ENCODE data around the gene CCT7.
"Not testable (repeated sequence)": the region's sequence is repeated elsewhere in the genome, so short reads cannot be mapped to it uniquely, and the experiment has no call there.

CCT7 gene

DNA sequence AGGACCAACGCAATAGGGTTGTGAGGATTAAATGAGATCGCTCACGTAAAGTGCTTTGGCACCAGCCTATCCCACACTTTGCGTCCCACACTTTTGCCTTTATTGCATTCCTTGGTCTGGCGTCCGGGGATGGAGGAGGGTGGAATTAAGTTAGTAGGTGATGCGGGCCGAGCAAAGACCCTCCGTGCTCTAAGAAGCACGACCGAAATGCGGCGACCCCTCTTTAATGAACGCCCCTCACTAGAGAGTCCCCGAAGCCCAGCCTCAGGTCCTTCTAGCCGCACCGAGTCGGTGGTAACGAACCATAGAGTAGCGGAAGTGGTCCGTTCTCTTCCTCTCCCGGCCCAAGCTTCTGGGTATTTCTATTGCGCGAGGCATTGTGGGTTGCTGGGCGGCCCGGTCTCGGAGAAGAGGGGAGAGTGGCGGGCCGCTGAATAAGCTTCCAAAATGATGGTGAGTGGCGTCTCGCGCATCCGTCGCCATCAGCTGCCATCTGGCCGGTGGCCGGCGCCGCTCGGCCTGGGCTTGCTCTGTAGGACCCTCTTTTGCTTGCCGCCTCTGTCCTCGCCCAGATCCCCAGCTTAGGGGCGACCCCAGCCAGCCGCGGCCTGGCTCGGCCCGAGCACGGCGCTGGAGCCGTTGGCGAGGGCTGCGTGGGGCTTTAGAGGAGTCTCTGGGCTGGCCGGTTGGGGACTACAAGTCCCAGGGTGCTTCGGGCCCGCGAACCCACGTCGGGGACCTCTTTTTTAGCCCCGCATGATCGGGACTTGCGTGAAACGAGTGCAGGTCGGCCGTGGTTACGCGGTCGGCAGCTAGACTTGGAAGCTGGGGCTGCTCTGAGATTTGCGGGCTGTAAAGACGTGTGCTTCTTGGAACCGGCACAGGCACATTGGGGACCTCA lies at the start of gene CCT7:
Gene CCT7, plus strand, starts transcription at position 377 of the 901 bp plus-strand sequence. Its CDS starts 71 bp downstream, at position 448.
- Mint-ChIP-seq H3K27me3 (no peaks in the 10 kb centered on the region), H3K9me3 (ENCODE audit: low read depth) (no peaks in the 10 kb centered on the region), H3K4me3 (peak within 1 kb of the TSS; percentile 100), H3K4me1 (ENCODE audit: low read depth) (peaks cover 39% of the 10 kb centered on the region), H3K27ac (peak within 1 kb of the TSS; percentile 97), H3K36me3 (peaks cover 11% of the 10 kb centered on the region)

DNA sequence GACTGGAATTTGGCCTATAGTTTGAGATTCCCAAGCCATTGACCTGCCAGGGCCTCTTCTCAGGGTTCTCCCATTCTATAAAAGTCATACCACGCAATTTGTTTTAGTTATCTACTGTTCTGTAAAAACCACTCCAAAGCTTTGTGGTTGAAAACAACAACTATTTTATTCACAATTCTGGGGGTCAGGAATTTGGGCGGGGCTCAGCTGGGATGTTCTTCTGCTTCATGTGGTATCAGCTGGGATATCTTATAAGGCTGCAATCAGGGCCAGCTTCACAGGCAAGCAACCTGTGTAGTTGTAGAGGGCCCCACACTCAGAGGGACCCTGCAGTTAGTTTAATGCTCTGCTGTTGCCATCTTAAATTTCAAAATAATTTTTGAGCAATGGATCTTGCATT lies 48.1 kb upstream of the CCT7 start:
- Mint-ChIP-seq H3K4me1 (ENCODE audit: low read depth) (no peaks in the 10 kb centered on the region), H3K4me3 (no peak overlapping the region), H3K27me3 (peaks cover 7% of the 10 kb centered on the region), H3K27ac (no peak overlapping the region), H3K9me3 (ENCODE audit: low read depth) (peaks cover 3% of the 10 kb centered on the region), H3K36me3 (peaks cover 6% of the 10 kb centered on the region)

DNA sequence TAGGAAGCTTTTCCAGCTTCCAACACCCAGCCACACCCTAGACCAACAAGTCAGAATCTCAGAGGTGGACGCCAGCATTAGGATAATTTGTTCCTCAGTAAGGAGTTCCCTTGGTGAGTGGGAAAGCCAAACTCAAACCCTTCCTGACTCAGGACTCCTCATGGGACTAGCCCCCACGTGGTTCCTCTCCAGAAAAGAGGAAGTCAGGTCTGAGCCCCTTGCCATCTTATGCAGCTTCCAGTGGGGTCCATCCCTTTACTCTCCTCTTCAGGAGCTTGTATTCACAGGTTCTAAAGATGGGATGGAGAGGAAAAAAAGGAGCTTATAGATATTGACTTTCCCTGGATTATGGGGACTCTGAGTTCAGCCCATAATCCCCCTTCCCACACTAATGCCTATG lies 46.6 kb upstream of the CCT7 start:
- Mint-ChIP-seq H3K4me1 (ENCODE audit: low read depth) (no peaks in the 10 kb centered on the region), H3K36me3 (peaks cover 6% of the 10 kb centered on the region), H3K27me3 (peaks cover 4% of the 10 kb centered on the region), H3K27ac (no peak overlapping the region), H3K4me3 (no peak overlapping the region), H3K9me3 (ENCODE audit: low read depth) (peaks cover 3% of the 10 kb centered on the region)

DNA sequence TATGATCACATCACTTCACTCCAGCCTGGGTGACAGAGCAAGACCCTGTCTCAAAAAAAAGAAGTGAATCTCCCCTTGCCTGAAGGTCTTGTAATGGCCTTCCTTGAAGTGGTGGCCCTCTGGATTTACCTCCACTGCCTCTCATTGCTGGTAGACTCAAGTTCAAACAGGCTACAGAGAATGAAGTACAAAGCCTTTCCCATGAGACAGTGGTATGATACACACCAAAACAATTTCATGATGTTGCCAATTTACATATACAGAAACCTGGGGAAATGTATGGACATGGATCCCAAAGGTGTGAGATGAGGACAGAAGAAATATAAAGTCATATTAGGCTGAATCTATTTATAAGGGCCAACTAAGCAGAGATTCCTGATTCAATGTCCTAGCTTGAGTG lies 36.5 kb upstream of the CCT7 start:
- Mint-ChIP-seq H3K9me3 (ENCODE audit: low read depth) (no peaks in the 10 kb centered on the region), H3K27ac (no peak overlapping the region), H3K27me3 (peaks cover 17% of the 10 kb centered on the region), H3K4me1 (ENCODE audit: low read depth) (peaks cover 3% of the 10 kb centered on the region), H3K36me3 (no peaks in the 10 kb centered on the region), H3K4me3 (no peak overlapping the region)

DNA sequence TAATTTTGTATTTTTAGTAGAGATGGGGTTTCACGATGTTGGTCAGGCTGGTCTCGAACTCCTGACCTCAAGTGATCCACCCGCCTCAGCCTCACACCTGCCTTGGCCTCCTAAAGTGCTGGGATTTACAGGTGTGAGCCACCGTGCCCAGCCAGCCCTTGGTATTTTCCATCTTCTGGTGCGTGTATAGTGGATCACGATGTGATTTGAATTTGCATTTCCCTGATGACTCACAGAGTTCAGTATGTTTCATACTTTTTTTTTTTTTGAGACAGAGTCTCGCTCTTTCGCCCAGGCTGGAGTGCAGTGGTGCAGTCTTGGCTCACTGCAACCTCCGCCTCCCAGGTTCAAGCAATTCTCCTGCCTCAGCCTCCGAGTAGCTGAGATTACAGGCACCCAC lies 33.8 kb upstream of the CCT7 start:
- peaks cover 23% of the 10 kb centered on the region for H3K27me3 Mint-ChIP-seq
- H3K27ac Mint-ChIP-seq; H3K36me3 Mint-ChIP-seq; H3K4me1 Mint-ChIP-seq (ENCODE audit: low read depth); H3K9me3 Mint-ChIP-seq (ENCODE audit: low read depth); H3K4me3 Mint-ChIP-seq: not testable (repeated sequence)

DNA sequence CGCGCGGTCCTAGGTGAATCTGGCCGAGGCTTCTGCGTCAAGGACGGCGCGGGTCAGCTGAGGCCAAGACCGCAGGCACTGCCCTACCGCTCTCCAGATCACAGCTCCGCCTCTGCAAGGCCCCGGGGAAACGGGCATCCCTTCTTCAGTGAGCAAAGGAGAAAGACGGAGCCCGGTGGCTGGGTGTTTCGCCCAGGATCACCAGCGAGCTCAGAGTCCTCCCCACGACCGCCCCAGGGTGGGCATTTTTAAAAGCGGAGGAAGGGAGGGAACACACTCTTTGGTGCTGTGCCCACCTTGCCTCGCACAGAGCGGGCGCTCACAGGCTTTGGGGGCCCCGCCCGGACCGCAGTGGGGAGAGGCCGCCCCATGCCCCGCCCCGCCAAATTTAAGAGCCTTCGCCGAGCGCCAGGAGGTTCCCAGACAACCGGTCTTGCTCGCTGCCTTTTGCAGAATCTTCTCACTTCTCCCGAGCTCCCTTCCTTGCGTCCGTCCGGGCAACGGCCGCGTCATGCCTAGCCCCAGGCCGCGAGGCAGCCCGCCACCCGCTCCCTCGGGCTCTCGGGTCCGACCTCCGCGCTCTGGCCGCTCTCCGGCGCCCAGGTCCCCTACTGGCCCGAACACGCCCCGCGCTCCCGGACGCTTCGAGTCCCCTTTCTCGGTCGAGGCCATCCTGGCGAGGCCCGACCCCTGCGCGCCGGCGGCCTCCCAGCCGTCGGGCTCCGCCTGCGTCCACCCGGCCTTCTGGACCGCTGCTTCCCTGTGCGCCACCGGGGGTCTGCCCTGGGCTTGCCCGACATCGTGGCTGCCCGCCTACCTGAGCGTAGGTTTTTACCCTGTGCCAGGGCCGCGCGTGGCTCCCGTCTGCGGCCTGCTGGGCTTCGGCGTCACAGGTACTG lies 31.7 kb upstream of the CCT7 start, which contains the start of gene NOTO:
Gene NOTO, plus strand, starts transcription at position 419 of the 899 bp plus-strand sequence. Its CDS starts 93 bp downstream, at position 512.
- Mint-ChIP-seq H3K4me1 (ENCODE audit: low read depth) (peaks cover 3% of the 10 kb centered on the region), H3K27ac (no peak within 1 kb of the TSS), H3K27me3 (peaks cover 23% of the 10 kb centered on the region), H3K36me3 (no peaks in the 10 kb centered on the region), H3K9me3 (ENCODE audit: low read depth) (no peaks in the 10 kb centered on the region), H3K4me3 (peak within 1 kb of the TSS; percentile 76)

DNA sequence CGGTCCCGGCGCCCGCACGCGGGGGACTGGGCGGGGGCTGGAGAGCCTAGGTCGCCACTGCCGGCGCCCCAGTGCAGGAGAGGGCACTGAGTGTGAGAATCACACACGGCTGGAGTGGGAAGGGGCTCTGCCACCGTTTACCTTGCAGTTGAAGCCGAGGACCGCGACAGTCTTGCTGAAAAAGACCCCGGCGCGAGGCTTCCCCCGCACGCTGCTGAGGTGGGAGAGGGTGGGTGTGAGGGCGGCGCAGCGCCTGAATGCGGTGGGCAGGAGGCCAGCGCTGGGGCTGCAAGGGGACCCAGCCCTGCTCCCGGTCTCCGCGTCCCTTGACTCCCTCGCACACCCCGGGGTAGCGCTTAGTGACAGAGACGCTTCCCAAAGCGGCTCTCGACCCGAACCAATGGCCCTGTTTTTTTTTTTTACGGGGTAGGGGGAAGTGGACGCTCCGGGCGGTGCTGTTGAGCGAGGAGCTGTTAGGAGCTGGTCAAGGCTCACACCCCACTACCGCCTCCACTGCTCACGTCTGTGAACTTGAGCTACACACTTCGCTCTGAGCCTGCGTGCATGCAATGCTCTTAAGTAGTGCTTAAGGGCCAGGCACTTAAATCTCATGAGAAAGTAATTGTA lies 30.9 kb upstream of the CCT7 start:
- H3K36me3 Mint-ChIP-seq, result no peaks in the 10 kb centered on the region
- no peak overlapping the region for H3K27ac Mint-ChIP-seq
- peaks cover 3% of the 10 kb centered on the region for H3K4me1 Mint-ChIP-seq (ENCODE audit: low read depth)
- H3K9me3 Mint-ChIP-seq (ENCODE audit: low read depth), result no peaks in the 10 kb centered on the region
- H3K27me3 Mint-ChIP-seq, result peaks cover 20% of the 10 kb centered on the region
- H3K4me3 Mint-ChIP-seq, result peak overlapping the region; percentile 32

DNA sequence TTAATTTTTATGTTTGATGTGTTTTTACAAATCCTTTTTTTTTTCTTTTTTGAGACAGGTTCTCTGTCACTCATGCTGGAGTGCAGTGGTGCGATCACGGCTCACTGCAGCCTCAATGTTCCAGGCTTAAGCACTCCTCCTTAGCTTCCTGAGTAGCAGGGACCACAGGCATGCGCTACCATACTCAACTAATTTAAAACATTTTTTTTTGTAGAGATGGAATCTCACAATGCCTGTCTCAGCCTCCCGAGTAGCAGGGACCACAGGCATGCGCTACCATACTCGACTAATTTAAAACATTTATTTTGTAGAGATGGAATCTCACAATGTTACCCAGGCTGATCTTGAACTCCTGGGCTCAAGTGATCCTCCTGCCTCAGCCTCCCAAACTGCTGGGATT lies 28.5 kb upstream of the CCT7 start:
- no peak overlapping the region for H3K4me3 Mint-ChIP-seq
- no peak overlapping the region for H3K27ac Mint-ChIP-seq
- H3K4me1 Mint-ChIP-seq (ENCODE audit: low read depth), result peaks cover 3% of the 10 kb centered on the region
- H3K9me3 Mint-ChIP-seq (ENCODE audit: low read depth), result no peaks in the 10 kb centered on the region
- H3K36me3 Mint-ChIP-seq, result no peaks in the 10 kb centered on the region
- H3K27me3 Mint-ChIP-seq, result peaks cover 19% of the 10 kb centered on the region

DNA sequence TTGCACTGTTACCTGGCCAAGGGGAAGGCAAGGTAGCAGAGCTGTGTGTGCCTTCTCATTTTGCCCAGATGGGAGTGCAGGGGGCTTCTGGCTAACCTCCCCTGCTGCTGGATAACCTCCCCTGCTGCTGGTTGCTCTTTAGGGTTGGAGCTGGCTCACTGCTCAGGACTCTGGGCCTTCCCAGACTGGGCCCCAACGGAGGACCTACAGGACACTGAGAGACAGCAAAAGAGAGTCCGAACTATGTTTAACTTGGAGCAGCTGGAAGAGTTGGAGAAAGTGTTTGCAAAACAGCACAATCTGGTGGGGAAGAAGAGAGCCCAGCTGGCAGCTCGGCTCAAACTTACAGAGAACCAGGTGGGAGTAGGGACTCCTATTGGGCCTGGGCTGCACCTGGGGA lies 25.9 kb upstream of the CCT7 start:
- Mint-ChIP-seq H3K4me3 (no peak overlapping the region), H3K4me1 (ENCODE audit: low read depth) (peaks cover 9% of the 10 kb centered on the region), H3K36me3 (no peaks in the 10 kb centered on the region), H3K27me3 (peaks cover 13% of the 10 kb centered on the region), H3K9me3 (ENCODE audit: low read depth) (no peaks in the 10 kb centered on the region), H3K27ac (no peak overlapping the region)

DNA sequence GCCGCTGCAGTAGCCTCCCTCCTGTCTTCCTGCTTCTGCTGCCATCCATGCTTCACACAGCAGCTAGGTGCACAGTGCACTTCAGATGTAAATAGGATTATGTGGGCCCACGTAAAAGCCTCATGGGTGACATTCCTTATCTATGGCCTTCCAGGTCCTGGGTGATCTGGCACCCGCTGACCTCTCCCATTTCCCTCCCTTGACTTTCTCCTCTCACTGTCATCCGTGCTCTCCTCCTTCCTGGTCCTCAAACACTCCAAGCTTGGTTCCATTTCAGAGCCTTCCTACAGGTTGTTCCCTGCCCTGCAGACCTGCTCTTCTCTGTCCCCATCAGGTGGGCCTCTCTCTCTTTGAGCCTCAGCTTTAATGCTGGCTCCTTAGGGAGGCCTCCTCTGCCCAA lies 24.1 kb upstream of the CCT7 start:
- Mint-ChIP-seq H3K9me3 (ENCODE audit: low read depth) (no peaks in the 10 kb centered on the region), H3K4me1 (ENCODE audit: low read depth) (peaks cover 23% of the 10 kb centered on the region), H3K27ac (no peak overlapping the region), H3K4me3 (no peak overlapping the region), H3K36me3 (no peaks in the 10 kb centered on the region), H3K27me3 (peaks cover 7% of the 10 kb centered on the region)

DNA sequence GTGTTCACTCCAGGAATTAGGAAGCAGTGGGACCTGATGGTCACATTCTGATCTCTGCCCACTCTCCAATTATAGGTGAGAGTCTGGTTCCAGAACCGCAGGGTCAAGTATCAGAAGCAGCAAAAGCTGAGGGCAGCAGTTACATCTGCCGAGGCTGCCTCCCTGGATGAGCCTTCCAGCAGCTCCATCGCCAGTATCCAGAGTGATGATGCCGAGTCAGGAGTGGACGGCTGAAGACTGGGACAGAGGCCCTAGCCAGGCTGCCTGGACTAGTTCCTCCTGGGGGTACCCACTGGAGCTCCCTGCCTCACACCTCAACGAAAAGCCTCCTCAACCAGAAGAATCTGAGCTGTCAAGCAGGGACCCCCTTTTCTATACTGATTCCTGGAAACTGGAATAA lies 23.4 kb upstream of the CCT7 start:
- peaks cover 30% of the 10 kb centered on the region for H3K4me1 Mint-ChIP-seq (ENCODE audit: low read depth)
- no peaks in the 10 kb centered on the region for H3K36me3 Mint-ChIP-seq
- H3K9me3 Mint-ChIP-seq (ENCODE audit: low read depth), result no peaks in the 10 kb centered on the region
- H3K27me3 Mint-ChIP-seq, result peaks cover 4% of the 10 kb centered on the region
- no peak overlapping the region for H3K27ac Mint-ChIP-seq
- no peak overlapping the region for H3K4me3 Mint-ChIP-seq

DNA sequence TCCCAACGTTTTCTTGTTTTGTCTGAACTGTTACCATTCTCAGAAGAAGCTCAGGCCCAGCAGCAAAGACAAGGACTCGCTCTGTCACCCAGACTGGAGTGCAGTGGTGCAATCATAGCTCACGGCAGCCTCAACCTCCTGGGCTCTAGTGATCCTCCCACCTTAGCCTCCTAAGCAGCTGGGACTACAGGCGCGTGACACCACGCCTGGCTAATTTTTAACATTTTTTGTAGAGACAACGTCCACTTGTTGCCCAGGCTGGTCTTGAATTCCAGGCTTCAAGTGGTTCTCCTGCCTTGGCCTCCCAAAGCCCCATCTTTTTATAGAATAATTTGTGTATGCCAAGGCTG lies 22.0 kb upstream of the CCT7 start:
- H3K27me3 Mint-ChIP-seq, result peaks cover 4% of the 10 kb centered on the region
- H3K36me3 Mint-ChIP-seq, result no peaks in the 10 kb centered on the region
- no peak overlapping the region for H3K27ac Mint-ChIP-seq
- peaks cover 34% of the 10 kb centered on the region for H3K4me1 Mint-ChIP-seq (ENCODE audit: low read depth)
- no peaks in the 10 kb centered on the region for H3K9me3 Mint-ChIP-seq (ENCODE audit: low read depth)
- H3K4me3 Mint-ChIP-seq, result no peak overlapping the region

DNA sequence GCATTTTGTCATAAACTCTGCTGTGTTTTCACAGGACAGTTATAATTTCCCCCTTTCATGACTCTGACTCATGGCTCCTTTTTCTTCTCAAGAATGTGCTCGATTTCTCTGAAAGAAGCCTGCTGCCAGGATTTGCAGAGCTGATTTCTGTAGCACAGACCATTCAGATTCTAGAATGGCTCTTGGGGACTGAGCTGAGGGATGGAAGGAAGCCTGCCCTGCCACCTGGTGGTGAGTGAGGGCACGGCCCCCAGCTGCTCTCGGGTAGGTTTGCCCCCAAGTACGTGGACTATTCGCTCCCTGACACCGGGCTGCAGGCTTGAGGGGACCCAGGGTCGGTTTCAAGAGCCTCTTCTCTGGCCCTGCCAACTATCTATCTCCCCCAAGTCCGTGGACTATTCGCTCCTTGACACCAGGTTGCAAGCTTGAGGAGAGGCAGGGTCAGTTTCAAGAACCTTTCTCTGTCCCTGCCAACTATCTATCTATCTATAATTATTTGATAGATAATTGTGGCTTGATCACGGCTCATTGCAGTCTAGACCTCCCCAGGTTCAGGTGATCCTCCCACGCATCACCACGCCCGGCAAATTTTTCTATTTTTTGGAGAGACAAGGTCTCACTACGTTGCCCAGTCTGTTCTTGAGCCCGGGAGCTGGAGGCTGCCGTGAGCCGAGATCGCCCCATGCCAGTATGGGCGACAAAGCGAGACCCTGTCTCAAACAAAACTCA lies 21.5 kb upstream of the CCT7 start:
- peak overlapping the region; percentile 17 for H3K4me3 Mint-ChIP-seq
- H3K4me1 Mint-ChIP-seq (ENCODE audit: low read depth), result peaks cover 35% of the 10 kb centered on the region
- H3K27ac Mint-ChIP-seq, result no peak overlapping the region
- no peaks in the 10 kb centered on the region for H3K36me3 Mint-ChIP-seq
- H3K27me3 Mint-ChIP-seq, result peaks cover 4% of the 10 kb centered on the region
- H3K9me3 Mint-ChIP-seq (ENCODE audit: low read depth), result no peaks in the 10 kb centered on the region
